Skeletal muscle tissue (tissue), 4 donors: ENCODE measurements around the gene NMUR1. TPM values are rescaled to one million over a fixed set of nuclear protein-coding genes. Genes with fewer than 3 reads are reported as not detected.
A peak's percentile ranks its signal among the peaks of the same experiment; 100 is the strongest.
"Not testable (repeated sequence)": the region's sequence is repeated elsewhere in the genome, so short reads cannot be mapped to it uniquely, and the experiment has no call there.

ENCODE experiments used
- H3K27ac ChIP-seq: one replicate; pipeline ENCODE4 v1.7.0; 2013; ENCODE audit warnings: mild to moderate bottlenecking, low read depth, low read length, inconsistent platforms
- H3K27me3 ChIP-seq, 3 donors: one replicate each; pipeline ENCODE4 v1.7.0; 2013; ENCODE audit warnings: low read length in 3 of 3; ENCODE audit not compliant: control insufficient read depth in 3 of 3, insufficient read depth in 3 of 3
- H3K36me3 ChIP-seq, 3 donors: one replicate each; pipeline ENCODE4 v1.7.0; 2013; ENCODE audit warnings: low read length in 3 of 3; ENCODE audit not compliant: control insufficient read depth in 3 of 3, insufficient read depth in 3 of 3
- H3K4me1 ChIP-seq, 3 donors: one replicate each; pipeline ENCODE4 v1.7.0; 2013; ENCODE audit warnings: low read length in 3 of 3, mild to moderate bottlenecking in 3 of 3; ENCODE audit not compliant: control insufficient read depth in 3 of 3, insufficient read depth in 3 of 3
- H3K4me3 ChIP-seq, 3 donors: one replicate each; pipeline ENCODE4 v1.7.0; 2013; ENCODE audit warnings: low read length in 3 of 3
- H3K9ac ChIP-seq, 3 donors: one replicate each; pipeline ENCODE4 v1.7.0; 2013; ENCODE audit warnings: low read length in 3 of 3, mild to moderate bottlenecking in 3 of 3, moderate library complexity in 2 of 3, low read depth in 1 of 3
- H3K9me3 ChIP-seq, 3 donors: one replicate each; pipeline ENCODE4 v1.7.0; 2013; ENCODE audit warnings: low read length in 3 of 3; ENCODE audit not compliant: control insufficient read depth in 3 of 3
- total RNA-seq: library from RNA; depleted of rRNA; stranded (reverse); fragments of >200 nt; gene quantifications from one replicate; pipeline ENCODE4 v1.2.3, GENCODE V29; 2014
- donor health status: Osteomylitis.

Gene NMUR1
- total RNA-seq, result 0.52 TPM

- H3K9me3 ChIP-seq, result no peaks in the 10 kb centered on the region
- H3K27me3 ChIP-seq, result peaks cover 8 to 20% (median 13%) of the 10 kb centered on the region in 3 donors
- peaks cover 4 to 12% (median 6%) of the 10 kb centered on the region in 3 donors for H3K4me1 ChIP-seq
- H3K27ac ChIP-seq, result no peak within 1 kb of the TSS
- H3K9ac ChIP-seq, result peak within 1 kb of the TSS in 2 of 3 donors; percentile 25 to 69
- H3K4me3 ChIP-seq, result peak within 1 kb of the TSS; percentile 23 to 54 (median 36)
- H3K36me3 ChIP-seq, result no peaks in the 10 kb centered on the region
Measured at GRCh38 chr2:231530099-231531011, at the start of gene NMUR1. NMUR1 (minus strand) TSS chr2:231530445; CDS start chr2:231530361, 84 bp downstream.

GRCh38 chr2:231579560-231579959, 49.3 kb upstream of the NMUR1 start:
- Histone ChIP-seq H3K36me3 (no peaks in the 10 kb centered on the region), H3K4me3 (no peak overlapping the region), H3K9ac (no peak overlapping the region), H3K4me1 (no peaks in the 10 kb centered on the region), H3K27ac (no peak overlapping the region), H3K27me3 (no peaks in the 10 kb centered on the region), H3K9me3 (no peaks in the 10 kb centered on the region)

GRCh38 chr2:231578655-231579054, 48.4 kb upstream of the NMUR1 start:
- not testable (repeated sequence) for H3K27ac ChIP-seq, H3K27me3 ChIP-seq, H3K4me1 ChIP-seq, H3K4me3 ChIP-seq, H3K36me3 ChIP-seq, H3K9ac ChIP-seq, H3K9me3 ChIP-seq

- Histone ChIP-seq H3K4me3 (no peak overlapping the region), H3K9me3 (no peaks in the 10 kb centered on the region), H3K27me3 (no peaks in the 10 kb centered on the region), H3K9ac (no peak overlapping the region), H3K4me1 (no peaks in the 10 kb centered on the region), H3K36me3 (no peaks in the 10 kb centered on the region), H3K27ac (no peak overlapping the region)
Measured at GRCh38 chr2:231576465-231576864, 46.2 kb upstream of the NMUR1 start.

- Histone ChIP-seq H3K4me3 (no peak overlapping the region), H3K36me3 (no peaks in the 10 kb centered on the region), H3K27me3 (no peaks in the 10 kb centered on the region), H3K9me3 (no peaks in the 10 kb centered on the region), H3K9ac (no peak overlapping the region), H3K4me1 (no peaks in the 10 kb centered on the region), H3K27ac (no peak overlapping the region)
Measured at GRCh38 chr2:231575612-231576256, 45.5 kb upstream of the NMUR1 start.

- Histone ChIP-seq H3K9ac (no peak overlapping the region), H3K4me3 (no peak overlapping the region), H3K9me3 (no peaks in the 10 kb centered on the region), H3K27ac (no peak overlapping the region), H3K4me1 (no peaks in the 10 kb centered on the region), H3K36me3 (no peaks in the 10 kb centered on the region), H3K27me3 (no peaks in the 10 kb centered on the region)
Measured at GRCh38 chr2:231573698-231574421, 43.6 kb upstream of the NMUR1 start.

- Histone ChIP-seq H3K27me3 (no peaks in the 10 kb centered on the region), H3K36me3 (no peaks in the 10 kb centered on the region), H3K9ac (no peak overlapping the region), H3K4me1 (no peaks in the 10 kb centered on the region), H3K27ac (no peak overlapping the region), H3K9me3 (no peaks in the 10 kb centered on the region), H3K4me3 (no peak overlapping the region)
Measured at GRCh38 chr2:231573096-231573495, 42.9 kb upstream of the NMUR1 start.

GRCh38 chr2:231571661-231572191, 41.5 kb upstream of the NMUR1 start:
- no peak overlapping the region for H3K9ac ChIP-seq
- H3K27me3 ChIP-seq, result no peaks in the 10 kb centered on the region
- no peaks in the 10 kb centered on the region for H3K4me1 ChIP-seq
- no peak overlapping the region for H3K4me3 ChIP-seq
- no peak overlapping the region for H3K27ac ChIP-seq
- H3K9me3 ChIP-seq, result no peaks in the 10 kb centered on the region
- H3K36me3 ChIP-seq, result no peaks in the 10 kb centered on the region

GRCh38 chr2:231570915-231571314, 40.7 kb upstream of the NMUR1 start:
- H3K27me3 ChIP-seq, H3K36me3 ChIP-seq, H3K9ac ChIP-seq, H3K4me3 ChIP-seq, H3K4me1 ChIP-seq, H3K9me3 ChIP-seq, H3K27ac ChIP-seq: not testable (repeated sequence)
